A673 (cell line): Measurements from ENCODE around the gene MEIKIN. TPM values are rescaled to one million over a fixed set of nuclear protein-coding genes. Genes with fewer than 3 reads are reported as not detected.

Experiments
- BruUV-seq: library from RNA; stranded (reverse); fragments of 400-500 nt; replicated peaks from 2 replicates; lab custom pipeline; 2021; lab: Mats Ljungman, UMichigan
- CTCF ChIA-PET: fragments of 300-600 bp; sonication (Branson Sonifier 250); formaldehyde crosslinking; loops from one replicate; lab custom pipeline; 2022; ENCODE audit warnings: antibody characterized with exemption; lab: Charles Lee
- POLR2A ChIA-PET: fragments of 300-600 bp; sonication (Branson Sonifier 250); formaldehyde crosslinking; loops from one replicate; lab custom pipeline; 2022; ENCODE audit warnings: antibody characterized with exemption; ENCODE audit not compliant: low non-redundant PET; lab: Charles Lee
- DNase-seq: peaks from one replicate; pipeline ENCODE4 v3.0.0-alpha.2; 2015; ENCODE audit warnings: low spot score
- H3K27ac ChIP-seq: fragments of 200-600 bp; sonication (generic); 2 replicates; pipeline ENCODE4 v1.5.1; 2016; ENCODE audit warnings: mixed run types, low read depth, mild to moderate bottlenecking, mixed read lengths, antibody characterized with exemption, low read length; ENCODE audit not compliant: poor library complexity, severe bottlenecking
- H3K27me3 ChIP-seq: fragments of 200-600 bp; sonication (generic); replicated peaks from 2 replicates; pipeline ENCODE4 v1.6.1; 2017; ENCODE audit warnings: mixed run types, low read depth, mild to moderate bottlenecking, mixed read lengths, antibody characterized with exemption, low read length; ENCODE audit not compliant: insufficient read depth, poor library complexity
- H3K36me3 ChIP-seq: fragments of 200-600 bp; sonication (generic); 2 replicates; pipeline ENCODE4 v1.6.1; 2016; ENCODE audit warnings: mixed run types, mild to moderate bottlenecking, mixed read lengths, antibody characterized with exemption, low read length; ENCODE audit not compliant: insufficient read depth, poor library complexity, severe bottlenecking
- H3K4me1 ChIP-seq: fragments of 200-600 bp; sonication (generic); 2 replicates; pipeline ENCODE4 v1.6.1; 2017; ENCODE audit warnings: mixed run types, mild to moderate bottlenecking, mixed read lengths, antibody characterized with exemption, low read length; ENCODE audit not compliant: insufficient read depth, poor library complexity, severe bottlenecking
- H3K4me3 ChIP-seq: fragments of 200-600 bp; sonication (generic); 2 replicates; pipeline ENCODE4 v1.5.1; 2016; ENCODE audit warnings: low read depth, mixed run types, mild to moderate bottlenecking, mixed read lengths, low read length; ENCODE audit not compliant: poor library complexity, severe bottlenecking
- H3K9me3 ChIP-seq: fragments of 200-600 bp; sonication (generic); 2 replicates; pipeline ENCODE4 v1.6.1; 2016; ENCODE audit warnings: mixed run types, low read depth, mild to moderate bottlenecking, mixed read lengths, antibody characterized with exemption, low read length; ENCODE audit not compliant: poor library complexity, severe bottlenecking
- EZH2 ChIP-seq: fragments of 200-600 bp; sonication (generic); IDR thresholded peaks from 2 replicates; pipeline ENCODE4 v1.6.1; 2017; ENCODE audit warnings: borderline replicate concordance, low read depth, mild to moderate bottlenecking, mixed read lengths, antibody characterized with exemption, low read length; ENCODE audit not compliant: poor library complexity, severe bottlenecking
- intact Hi-C: fragments of 100-400 bp; cut with micrococcal nuclease; formaldehyde crosslinking; loops from one replicate; pipeline ENCODE4 v1.10.0; 2022; ENCODE audit not compliant: unreplicated experiment
- total RNA-seq: library from RNA; stranded (reverse); gene quantifications from 2 replicates; pipeline ENCODE4 v1.2.3, GENCODE V29; 2021
- TF ChIP-seq, protein P1 (sequence below): fragments of 300-800, 200-600 bp; sonication (generic); conservative IDR thresholded peaks from 2 replicates; pipeline ENCODE4 v1.5.1; 2017; ENCODE audit warnings: low read depth, mild to moderate bottlenecking, antibody characterized with exemption, low read length, moderate library complexity, mixed read lengths

MEIKIN gene
- total RNA-seq, 1 experiment from 2014 or later, result not detected

DNA sequence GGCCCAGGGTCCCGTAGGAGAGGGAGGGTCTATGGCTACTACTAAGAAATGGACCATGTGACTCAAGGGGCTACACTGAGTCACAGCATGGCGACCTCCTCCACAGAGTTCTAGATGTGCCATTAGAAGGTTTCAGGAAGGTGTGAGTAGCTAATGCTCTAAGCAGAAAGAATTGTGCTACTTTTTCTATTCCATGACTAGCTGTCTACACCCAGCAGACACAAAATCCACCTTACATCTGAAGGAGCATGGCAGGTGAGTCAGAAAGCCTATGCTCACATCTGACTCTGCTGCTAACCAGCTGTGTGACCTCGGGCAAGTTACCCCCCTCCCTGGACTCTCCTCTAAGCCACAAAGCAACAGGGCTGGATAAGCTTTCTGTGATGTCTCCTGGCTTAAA is 14.4 kb upstream of the MEIKIN start:
- Histone ChIP-seq H3K9me3 (no peaks in the 10 kb centered on the region), H3K4me3 (no peak overlapping the region), H3K27ac (no peak overlapping the region), H3K4me1 (no peaks in the 10 kb centered on the region), H3K36me3 (no peaks in the 10 kb centered on the region), H3K27me3 (no peaks in the 10 kb centered on the region)
- intact Hi-C loops, result no loop called here
- TF ChIP-seq EZH2, result no peak
- TF ChIP-seq, protein P1, sequence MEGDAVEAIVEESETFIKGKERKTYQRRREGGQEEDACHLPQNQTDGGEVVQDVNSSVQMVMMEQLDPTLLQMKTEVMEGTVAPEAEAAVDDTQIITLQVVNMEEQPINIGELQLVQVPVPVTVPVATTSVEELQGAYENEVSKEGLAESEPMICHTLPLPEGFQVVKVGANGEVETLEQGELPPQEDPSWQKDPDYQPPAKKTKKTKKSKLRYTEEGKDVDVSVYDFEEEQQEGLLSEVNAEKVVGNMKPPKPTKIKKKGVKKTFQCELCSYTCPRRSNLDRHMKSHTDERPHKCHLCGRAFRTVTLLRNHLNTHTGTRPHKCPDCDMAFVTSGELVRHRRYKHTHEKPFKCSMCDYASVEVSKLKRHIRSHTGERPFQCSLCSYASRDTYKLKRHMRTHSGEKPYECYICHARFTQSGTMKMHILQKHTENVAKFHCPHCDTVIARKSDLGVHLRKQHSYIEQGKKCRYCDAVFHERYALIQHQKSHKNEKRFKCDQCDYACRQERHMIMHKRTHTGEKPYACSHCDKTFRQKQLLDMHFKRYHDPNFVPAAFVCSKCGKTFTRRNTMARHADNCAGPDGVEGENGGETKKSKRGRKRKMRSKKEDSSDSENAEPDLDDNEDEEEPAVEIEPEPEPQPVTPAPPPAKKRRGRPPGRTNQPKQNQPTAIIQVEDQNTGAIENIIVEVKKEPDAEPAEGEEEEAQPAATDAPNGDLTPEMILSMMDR, result no peak
- ChIA-PET CTCF (no interaction called here), POLR2A (no interaction called here)
- DNase-seq, result no peak
- BruUV-seq, result no TSS peak

DNA sequence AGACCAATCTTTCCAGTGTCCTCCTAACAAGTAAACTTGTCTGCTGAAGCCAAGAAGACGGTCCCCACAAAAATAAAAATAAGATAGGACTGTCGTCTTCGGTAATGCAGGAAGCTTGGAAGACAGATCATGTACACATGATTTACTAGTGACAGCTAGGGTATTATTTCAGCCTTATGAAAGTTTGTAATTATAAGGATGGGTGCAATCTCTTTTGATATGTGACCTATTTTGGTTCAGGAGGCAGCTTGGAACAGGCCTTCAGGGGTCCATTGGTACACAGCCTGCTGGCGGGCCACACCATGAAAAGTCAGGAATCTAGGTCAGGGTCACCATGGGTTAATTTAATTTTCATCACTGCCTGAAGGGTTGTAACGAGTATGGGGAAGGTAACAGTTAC is 13.7 kb upstream of the MEIKIN start:
- intact Hi-C loops, result no loop called here
- ChIA-PET CTCF (no interaction called here), POLR2A (no interaction called here)

DNA sequence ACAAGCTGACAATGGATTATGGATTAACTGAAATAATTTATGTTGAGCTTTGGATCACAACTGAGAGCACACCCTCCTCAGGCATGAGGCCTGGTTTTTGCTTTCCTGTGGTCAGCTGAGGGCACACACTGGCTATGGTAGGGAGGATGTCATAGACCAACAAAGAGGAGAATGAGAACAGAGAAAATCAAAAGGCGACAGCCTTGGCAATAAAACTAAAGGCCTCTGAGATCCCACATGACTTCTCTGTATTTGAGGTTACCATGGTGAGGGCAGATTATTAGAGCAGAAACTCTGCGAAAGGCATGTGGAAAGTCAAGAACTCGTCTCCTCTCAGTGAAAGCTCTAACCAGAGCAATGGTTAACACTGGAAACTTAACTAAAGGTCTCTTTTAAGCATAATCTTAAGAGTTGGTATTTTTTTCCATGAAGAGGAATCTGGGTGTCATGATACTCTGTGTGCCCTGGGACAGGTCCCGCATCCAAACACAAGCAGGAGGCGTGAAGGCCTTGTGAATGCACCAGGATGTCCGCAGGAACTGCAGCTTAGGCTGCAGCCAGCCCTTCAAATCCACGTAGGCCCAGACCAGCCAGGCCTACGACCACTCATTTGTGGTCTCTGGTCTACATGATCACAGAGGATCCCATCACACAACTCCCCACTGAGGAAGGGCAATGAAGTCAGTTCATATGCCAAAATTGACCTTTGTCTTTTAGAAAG is 12.4 kb upstream of the MEIKIN start:
- Histone ChIP-seq H3K4me3 (no peak overlapping the region), H3K27ac (no peak overlapping the region), H3K4me1 (no peaks in the 10 kb centered on the region), H3K9me3 (no peaks in the 10 kb centered on the region), H3K36me3 (no peaks in the 10 kb centered on the region), H3K27me3 (no peaks in the 10 kb centered on the region)
- no TSS peak for BruUV-seq
- intact Hi-C loops, result no loop called here
- no peak for TF ChIP-seq EZH2
- TF ChIP-seq, protein P1, result no peak
- DNase-seq, result no peak
- ChIA-PET CTCF (no interaction called here), POLR2A (no interaction called here)

More for the DNA sequence above, 13.7 kb upstream of the MEIKIN start:
- Histone ChIP-seq H3K27ac (no peak overlapping the region), H3K4me1 (no peaks in the 10 kb centered on the region), H3K9me3 (no peaks in the 10 kb centered on the region), H3K27me3 (no peaks in the 10 kb centered on the region), H3K36me3 (no peaks in the 10 kb centered on the region), H3K4me3 (no peak overlapping the region)
- BruUV-seq, result no TSS peak
- TF ChIP-seq, protein P1, result no peak
- TF ChIP-seq EZH2, result no peak
- DNase-seq, result no peak
